NCI-H2196 treated with DMSO at 0.1 percent for 48 hours (cell line): ENCODE measurements around the gene ATP5PO.

Experiments
- DNase-seq: peaks from one replicate; lab custom pipeline; 2025; ENCODE audit not compliant: unreplicated experiment; lab: John Stamatoyannopoulos, UW

The ATP5PO gene

GRCh38 chr21:33901412-33902288 is 14.0 kb downstream of the ATP5PO start:
- no peak for DNase-seq

- no peak for DNase-seq
Measured at GRCh38 chr21:33899199-33899598, 16.4 kb downstream of the ATP5PO start.

GRCh38 chr21:33898586-33898985 is 17.0 kb downstream of the ATP5PO start:
- DNase-seq, result no peak

GRCh38 chr21:33897739-33898138 is 17.9 kb downstream of the ATP5PO start:
- DNase-seq, result no peak

GRCh38 chr21:33897098-33897497 is 18.5 kb downstream of the ATP5PO start:
- DNase-seq, result no peak

- DNase-seq, result no peak
Measured at GRCh38 chr21:33896691-33897090, 18.9 kb downstream of the ATP5PO start.

- no peak for DNase-seq
Measured at GRCh38 chr21:33895356-33895755, 20.2 kb downstream of the ATP5PO start.

- DNase-seq, result peak; percentile 23
Measured at GRCh38 chr21:33894736-33895288, 20.8 kb downstream of the ATP5PO start.

- DNase-seq, result no peak
Measured at GRCh38 chr21:33893917-33894316, 21.7 kb downstream of the ATP5PO start.

- no peak for DNase-seq
Measured at GRCh38 chr21:33892853-33893252, 22.8 kb downstream of the ATP5PO start.

- no peak for DNase-seq
Measured at GRCh38 chr21:33890187-33890586, 25.4 kb downstream of the ATP5PO start.

GRCh38 chr21:33886321-33886720 is 29.3 kb downstream of the ATP5PO start:
- DNase-seq, result no peak

GRCh38 chr21:33885172-33885514 is 30.5 kb downstream of the ATP5PO start:
- DNase-seq, result no peak

- DNase-seq, result no peak
Measured at GRCh38 chr21:33884376-33885171, 31.0 kb downstream of the ATP5PO start.

GRCh38 chr21:33883118-33883517 is 32.5 kb downstream of the ATP5PO start:
- no peak for DNase-seq

GRCh38 chr21:33881689-33882440 is 33.7 kb downstream of the ATP5PO start:
- no peak for DNase-seq

- no peak for DNase-seq
Measured at GRCh38 chr21:33880626-33881025, 35.0 kb downstream of the ATP5PO start.

GRCh38 chr21:33878824-33879223 is 36.8 kb downstream of the ATP5PO start:
- no peak for DNase-seq

GRCh38 chr21:33875026-33875695 is 40.4 kb downstream of the ATP5PO start:
- DNase-seq, result no peak

GRCh38 chr21:33874161-33874560 is 41.4 kb downstream of the ATP5PO start:
- no peak for DNase-seq
